Breast epithelium (tissue), 4 donors: Measurements from ENCODE around the gene SLC4A4. TPM values are rescaled to one million over a fixed set of nuclear protein-coding genes. Genes with fewer than 3 reads are reported as not detected.

Experiments
- DNase-seq, 2 donors: peaks; one replicate each; pipeline ENCODE4 v3.0.0-alpha.2; 2019; ENCODE audit warnings: low spot score in 2 of 2
- H3K27ac ChIP-seq, 2 donors: fragments of 200-600 bp; sonication (generic) in 1 of 2; one replicate each; pipeline ENCODE4 v1.5.1; 2016 to 2019; ENCODE audit warnings: mild to moderate bottlenecking in 1 of 2
- H3K27me3 ChIP-seq, 2 donors: fragments of 200-600 bp; sonication (generic) in 1 of 2; one replicate each; pipeline versions ENCODE4 v1.5.1 to v1.6.0; 2017 to 2019; ENCODE audit warnings: control low read depth in 1 of 2, mild to moderate bottlenecking in 1 of 2
- H3K36me3 ChIP-seq: fragments of 200-600 bp; one replicate; pipeline ENCODE4 v1.5.1; 2019
- H3K4me1 ChIP-seq, 2 donors: fragments of 200-600 bp; sonication (generic); one replicate each; pipeline ENCODE4 v1.5.1; 2016 to 2019; ENCODE audit warnings: control low read depth in 1 of 2
- H3K4me3 ChIP-seq, 3 donors: fragments of 200-600 bp; sonication (generic); 1 replicate in 2 of 3; 2 replicates in 1 of 3; pipeline ENCODE4 v1.5.1; 2016 to 2019; ENCODE audit warnings: mild to moderate bottlenecking in 3 of 3, moderate library complexity in 2 of 3
- H3K9me3 ChIP-seq, 2 donors: fragments of 200-600 bp; sonication (generic) in 1 of 2; one replicate each; pipeline ENCODE4 v1.5.1; 2016 to 2019; ENCODE audit warnings: control low read depth in 1 of 2
- CTCF ChIP-seq, 3 donors: fragments of 450-650 bp; IDR thresholded peaks; one replicate each; pipeline ENCODE4 v1.5.1; 2016 to 2017; ENCODE audit warnings: antibody characterized with exemption in 3 of 3, mild to moderate bottlenecking in 3 of 3, moderate library complexity in 3 of 3
- POLR2A ChIP-seq: fragments of 450-650 bp; IDR thresholded peaks from one replicate; pipeline ENCODE4 v1.6.1; 2016; ENCODE audit warnings: antibody characterized with exemption, mild to moderate bottlenecking, moderate library complexity
- POLR2AphosphoS5 ChIP-seq, 3 donors: sonication (generic); formaldehyde crosslinking; IDR thresholded peaks; one replicate each; pipeline ENCODE4 v1.6.1; 2017; ENCODE audit warnings: antibody characterized with exemption in 3 of 3
- intact Hi-C: fragments of 100-400 bp; cut with DNase I; formaldehyde crosslinking; loops from one replicate; pipeline ENCODE4 v1.15.1; 2023; ENCODE audit warnings: low total_unique reads
- total RNA-seq, 3 donors: library from RNA; depleted of rRNA; stranded (reverse); fragments of >200 nt; gene quantifications; one replicate each; pipeline ENCODE4 v1.1.0, GENCODE V29; 2016

The SLC4A4 gene
- total RNA-seq, 3 donors from 2014 or later = 1.3 to 6.7 (median 1.4) TPM

GRCh38 chr4:71366766-71367165 lies 27.9 kb downstream of the SLC4A4 start:
- no peak overlapping the region for H3K4me3 ChIP-seq
- no peaks in the 10 kb centered on the region for H3K9me3 ChIP-seq
- TF ChIP-seq POLR2A (no peak), CTCF (IDR thresholded peaks at IDR 0.05) (no peak), POLR2AphosphoS5 (IDR thresholded peaks at IDR 0.05) (no peak)
- no peaks in the 10 kb centered on the region for H3K27me3 ChIP-seq
- no peak overlapping the region for H3K27ac ChIP-seq
- no peaks in the 10 kb centered on the region for H3K36me3 ChIP-seq
- intact Hi-C loops = no loop called here
- H3K4me1 ChIP-seq = no peaks in the 10 kb centered on the region
- no peak for DNase-seq

- TF ChIP-seq POLR2AphosphoS5 (IDR thresholded peaks at IDR 0.05) = no peak
- no peak for TF ChIP-seq CTCF (IDR thresholded peaks at IDR 0.05)
- no peak for TF ChIP-seq POLR2A
- no peaks in the 10 kb centered on the region for H3K36me3 ChIP-seq
Observed at GRCh38 chr4:71367546-71367945, 28.7 kb downstream of the SLC4A4 start.

GRCh38 chr4:71368906-71369305 lies 30.1 kb downstream of the SLC4A4 start:
- no peak for DNase-seq
- Histone ChIP-seq H3K9me3 (no peaks in the 10 kb centered on the region), H3K27me3 (no peaks in the 10 kb centered on the region), H3K27ac (no peak overlapping the region), H3K4me1 (no peaks in the 10 kb centered on the region), H3K4me3 (no peak overlapping the region), H3K36me3 (no peaks in the 10 kb centered on the region)
- intact Hi-C loops = no loop called here
- no peak for TF ChIP-seq CTCF (IDR thresholded peaks at IDR 0.05)
- TF ChIP-seq POLR2A = no peak

More at GRCh38 chr4:71367546-71367945, 28.7 kb downstream of the SLC4A4 start:
- intact Hi-C loops = no loop called here
- Histone ChIP-seq H3K27me3 (no peaks in the 10 kb centered on the region), H3K4me1 (no peaks in the 10 kb centered on the region), H3K27ac (no peak overlapping the region), H3K9me3 (no peaks in the 10 kb centered on the region), H3K4me3 (no peak overlapping the region)
- no peak for DNase-seq

GRCh38 chr4:71369536-71369935 lies 30.7 kb downstream of the SLC4A4 start:
- H3K27ac ChIP-seq = no peak overlapping the region
- TF ChIP-seq POLR2AphosphoS5 (IDR thresholded peaks at IDR 0.05) = no peak
- no peak for TF ChIP-seq CTCF (IDR thresholded peaks at IDR 0.05)
- no peak for TF ChIP-seq POLR2A

GRCh38 chr4:71375494-71375893 lies 36.7 kb downstream of the SLC4A4 start:
- Histone ChIP-seq H3K4me1 (no peaks in the 10 kb centered on the region), H3K27me3 (no peaks in the 10 kb centered on the region), H3K27ac (no peak overlapping the region), H3K4me3 (no peak overlapping the region), H3K9me3 (no peaks in the 10 kb centered on the region), H3K36me3 (no peaks in the 10 kb centered on the region)
- intact Hi-C loops = no loop called here
- no peak for DNase-seq
- TF ChIP-seq POLR2A = no peak
- no peak for TF ChIP-seq POLR2AphosphoS5 (IDR thresholded peaks at IDR 0.05)
- no peak for TF ChIP-seq CTCF (IDR thresholded peaks at IDR 0.05)

More at GRCh38 chr4:71369536-71369935, 30.7 kb downstream of the SLC4A4 start:
- no peaks in the 10 kb centered on the region for H3K4me1 ChIP-seq
- intact Hi-C loops = no loop called here
- H3K9me3 ChIP-seq = no peaks in the 10 kb centered on the region
- DNase-seq = no peak
- no peaks in the 10 kb centered on the region for H3K36me3 ChIP-seq
- no peak overlapping the region for H3K4me3 ChIP-seq
- no peaks in the 10 kb centered on the region for H3K27me3 ChIP-seq
